ENCODE data around the gene FFAR1.
"Not testable (repeated sequence)": the region's sequence is repeated elsewhere in the genome, so short reads cannot be mapped to it uniquely, and the experiment has no call there.

Gene FFAR1

DNA sequence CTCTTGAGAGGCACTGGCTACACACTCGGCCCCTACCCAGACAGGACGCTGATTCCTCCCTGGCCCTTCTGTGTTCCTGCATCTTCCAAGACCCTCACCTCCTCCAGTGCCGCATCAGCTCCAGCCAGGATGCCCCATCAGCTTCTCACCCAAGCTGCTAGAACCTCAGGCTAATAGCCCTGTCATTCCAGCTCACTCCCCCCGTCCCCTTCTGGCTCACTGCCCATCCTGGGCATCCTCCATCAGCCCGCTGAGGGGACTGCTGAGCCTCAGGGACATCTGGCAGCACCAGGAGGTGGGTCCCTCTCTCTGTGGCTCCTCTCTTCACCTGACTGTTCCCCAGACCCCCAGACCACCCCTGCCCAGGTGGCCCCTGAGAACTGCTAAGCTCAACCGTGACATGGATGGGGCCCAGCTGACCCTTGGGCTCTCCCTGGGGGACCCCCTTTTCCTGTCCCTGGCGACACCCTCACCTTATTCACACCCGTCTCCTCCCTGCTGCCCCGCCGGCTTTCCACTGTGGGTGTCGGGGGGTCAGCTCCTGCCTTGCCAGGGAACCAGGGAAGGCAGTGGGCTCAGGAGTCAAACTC lies 15.4 kb downstream of the FFAR1 start:
- no peak for DNase-seq

DNA sequence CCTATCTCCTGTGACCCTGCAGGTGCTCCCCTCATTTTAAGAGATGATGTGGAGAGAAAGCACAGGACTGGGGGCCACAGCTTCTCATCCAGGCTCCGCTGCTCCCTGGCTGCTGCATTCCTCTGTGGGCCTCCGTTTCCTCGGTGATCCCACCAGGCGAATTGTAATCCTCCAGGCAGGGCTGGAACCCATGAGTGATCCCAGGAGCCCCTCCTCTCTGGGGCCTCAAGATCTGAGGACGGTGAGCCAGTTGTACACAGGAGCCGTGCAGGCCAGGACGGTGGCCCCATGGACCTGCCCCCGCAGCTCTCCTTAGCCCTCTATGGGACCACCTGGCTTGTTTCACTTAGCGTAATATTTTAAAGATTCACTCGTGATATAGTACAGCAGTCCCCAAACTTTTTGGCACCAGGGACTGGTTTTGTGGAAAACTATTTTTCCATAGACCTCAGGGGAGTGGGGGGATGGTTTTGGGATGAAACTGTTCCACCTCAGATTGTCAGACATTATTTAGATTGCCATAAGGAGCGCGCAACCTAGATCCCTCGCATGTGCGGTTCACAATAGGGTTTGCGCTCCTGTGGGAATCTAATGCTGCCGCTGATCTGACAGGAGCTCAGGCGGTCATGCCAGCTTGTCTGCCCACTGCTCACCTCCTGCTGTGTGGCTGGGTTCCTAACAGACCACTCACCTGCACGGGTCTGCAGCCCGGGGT lies 16.2 kb downstream of the FFAR1 start:
- no peak for DNase-seq

DNA sequence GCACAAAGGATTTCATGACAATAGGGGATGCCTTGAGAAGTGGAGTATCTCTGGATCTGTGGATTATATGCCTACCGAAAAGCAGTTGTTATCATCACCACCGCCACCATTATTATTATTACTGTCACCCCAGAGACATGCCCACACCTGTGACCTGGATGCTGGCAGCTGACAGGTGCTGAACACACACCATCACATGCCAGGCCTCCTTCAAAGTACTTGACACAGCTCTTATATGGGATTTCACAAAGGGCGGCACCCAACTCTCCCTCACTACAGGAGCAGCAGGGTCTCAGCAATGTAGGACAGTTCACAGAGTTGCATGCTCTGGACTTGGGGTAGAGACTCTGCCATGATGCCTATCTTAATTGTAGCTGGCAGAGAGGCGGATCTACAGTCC lies 17.6 kb downstream of the FFAR1 start:
- no peak for DNase-seq

DNA sequence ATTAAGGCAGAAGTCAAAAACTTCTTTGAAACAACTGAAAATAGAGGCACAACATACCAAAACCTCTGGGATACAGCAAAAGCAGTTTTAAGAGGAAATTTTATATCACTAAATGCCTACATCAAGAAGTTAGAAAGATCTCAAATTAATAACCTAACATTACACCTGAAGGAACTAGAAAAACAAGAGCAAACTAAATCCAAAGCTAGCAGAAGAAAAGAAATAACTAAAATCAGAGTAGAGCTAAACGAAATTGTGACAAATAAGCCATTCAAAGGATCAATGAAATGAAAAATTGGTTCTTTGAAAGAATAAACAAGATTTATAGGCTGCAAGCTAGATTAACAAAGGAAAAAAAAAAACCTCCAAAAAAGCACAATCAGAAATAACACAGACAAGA lies 20.7 kb downstream of the FFAR1 start:
- DNase-seq, result no peak

DNA sequence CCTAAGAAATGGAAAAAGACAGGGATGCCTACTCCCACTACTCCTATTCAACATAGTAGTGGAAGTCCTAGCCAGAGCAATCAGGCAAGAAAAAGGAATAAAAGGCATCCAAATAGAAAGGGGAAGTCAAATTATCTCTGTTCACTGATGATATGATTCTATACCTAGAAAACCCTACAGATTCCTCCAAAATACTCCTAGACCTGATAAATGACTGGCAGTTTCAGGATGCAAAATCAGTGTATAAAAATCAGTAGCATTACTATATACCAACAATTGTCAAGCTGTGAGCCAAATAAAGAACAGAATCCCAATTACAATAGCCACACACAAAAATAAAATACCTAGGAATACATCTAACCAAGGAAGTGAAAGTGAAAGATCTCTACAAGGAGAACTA lies 21.8 kb downstream of the FFAR1 start:
- DNase-seq, result no peak

DNA sequence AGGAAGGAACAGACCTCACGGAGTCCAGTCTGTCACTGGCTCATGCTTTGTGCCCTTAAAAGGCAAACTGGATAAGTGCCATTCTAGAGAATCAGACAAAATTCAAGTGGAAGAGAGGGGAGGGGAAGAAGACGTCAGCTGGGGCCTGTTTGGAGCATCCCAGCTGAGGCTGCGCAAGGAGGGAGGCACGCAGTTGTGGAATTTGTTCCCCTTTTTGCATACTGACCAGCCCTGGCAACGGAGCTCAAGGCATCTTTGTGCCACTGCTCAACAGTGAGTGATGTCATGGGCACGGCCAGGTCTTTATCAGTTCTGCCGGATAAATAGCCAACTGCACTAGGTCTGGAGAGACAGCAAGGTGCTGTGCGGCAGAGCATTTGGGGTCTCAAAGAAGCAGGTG lies 23.0 kb downstream of the FFAR1 start, which contains the start of gene GPR42:
GPR42 (plus strand) TSS at position 347 of the 400 bp plus-strand sequence. CDS start 292 bp downstream, outside the sequence.
- no peak for DNase-seq

DNA sequence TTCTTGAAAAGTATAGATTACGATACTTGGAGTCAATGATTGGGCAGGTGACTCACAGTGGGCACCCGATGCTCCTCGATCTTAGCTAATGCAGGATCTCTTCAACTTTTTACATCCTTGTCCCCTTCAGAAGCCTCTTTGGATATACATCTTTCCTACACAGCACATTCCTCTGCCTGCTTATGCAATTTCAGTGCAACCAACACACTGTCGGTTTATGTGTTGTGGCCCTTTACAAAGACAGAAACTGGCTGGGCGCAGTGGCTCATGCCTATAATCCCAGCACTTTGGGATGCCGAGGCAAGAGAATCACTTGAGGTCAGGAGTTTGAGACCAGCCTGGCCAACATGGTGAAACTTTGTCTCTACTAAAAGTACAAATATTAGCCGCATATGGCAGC lies 25.8 kb downstream of the FFAR1 start:
- DNase-seq, result no peak

DNA sequence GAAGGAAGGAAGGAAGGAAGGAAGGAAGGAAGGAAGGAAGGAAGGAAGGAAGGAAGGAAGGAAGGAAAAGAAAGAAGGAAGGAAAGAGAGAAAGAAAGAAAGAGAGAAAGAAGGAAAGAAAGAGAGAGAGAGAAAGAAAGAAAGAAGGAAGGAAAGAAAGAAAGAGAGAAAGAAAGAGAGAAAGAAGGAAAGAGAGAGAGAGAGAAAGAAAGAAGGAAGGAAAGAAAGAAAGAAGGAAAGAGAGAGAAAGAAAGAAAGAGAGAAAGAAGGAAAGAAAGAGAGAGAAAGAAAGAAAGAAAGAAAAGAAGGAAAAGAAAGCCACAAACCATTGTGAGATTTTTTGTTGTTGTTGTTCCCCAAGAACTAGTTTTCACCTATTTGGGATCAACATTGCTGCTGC lies 26.3 kb downstream of the FFAR1 start:
- not testable (repeated sequence) for DNase-seq

DNA sequence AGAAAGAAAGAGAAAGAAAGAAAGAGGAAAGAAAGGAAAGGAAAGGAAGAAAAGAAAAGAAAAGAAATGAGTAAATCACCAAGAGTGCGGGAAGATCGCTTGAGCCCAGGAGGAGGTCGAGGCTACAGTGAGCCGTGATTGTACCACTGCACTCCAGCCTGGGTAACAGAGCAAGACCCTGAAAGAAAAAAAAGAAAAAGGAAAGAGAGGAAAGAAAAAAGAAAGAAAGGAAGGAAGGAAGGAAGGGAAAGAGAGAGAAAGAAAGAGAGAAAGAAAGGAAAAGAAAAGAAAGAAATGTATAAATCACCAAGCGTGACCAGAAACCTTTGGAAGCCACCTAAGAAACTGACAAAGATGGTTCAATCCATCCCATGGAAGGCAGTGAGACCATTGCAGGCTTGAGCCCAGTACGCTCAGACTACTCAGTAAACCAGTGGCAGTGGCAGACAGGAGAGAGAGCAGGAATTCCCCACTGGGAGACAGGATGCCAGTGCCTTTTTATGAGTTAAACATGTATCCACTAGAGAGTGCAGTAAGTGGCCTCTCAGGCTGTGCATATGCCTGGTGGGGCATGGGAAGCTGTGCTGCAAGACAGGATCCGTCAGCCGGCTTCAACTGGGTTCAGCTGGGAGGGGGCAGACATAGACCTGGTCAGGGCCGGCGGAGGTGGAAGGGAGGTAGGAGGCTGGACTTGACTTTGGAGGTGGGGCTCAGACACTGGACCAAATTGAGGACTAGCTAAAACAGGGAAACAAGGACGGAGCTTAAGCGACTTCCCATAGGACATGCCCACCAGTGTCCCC lies 28.0 kb downstream of the FFAR1 start:
- DNase-seq, result no peak

DNA sequence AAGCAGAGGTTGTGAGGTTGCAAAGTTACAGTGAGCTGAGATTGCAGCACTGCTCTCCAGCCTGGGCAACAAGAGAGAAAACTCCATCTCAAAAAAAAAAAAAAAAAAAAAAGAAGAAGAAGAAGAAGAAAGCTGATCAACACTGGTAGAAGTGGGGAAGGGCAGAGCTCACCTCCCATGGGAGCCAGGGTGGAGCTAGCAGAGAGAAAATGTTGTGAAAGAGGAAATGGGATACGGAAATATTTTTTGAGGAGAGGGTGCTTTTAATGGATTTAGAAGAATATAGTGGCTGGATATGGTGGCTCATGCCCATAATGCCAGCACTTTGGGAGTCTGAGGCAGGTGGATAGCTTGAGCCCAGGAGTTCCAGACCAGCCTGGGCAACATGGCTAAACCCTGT lies 30.0 kb downstream of the FFAR1 start:
- DNase-seq, result no peak

DNA sequence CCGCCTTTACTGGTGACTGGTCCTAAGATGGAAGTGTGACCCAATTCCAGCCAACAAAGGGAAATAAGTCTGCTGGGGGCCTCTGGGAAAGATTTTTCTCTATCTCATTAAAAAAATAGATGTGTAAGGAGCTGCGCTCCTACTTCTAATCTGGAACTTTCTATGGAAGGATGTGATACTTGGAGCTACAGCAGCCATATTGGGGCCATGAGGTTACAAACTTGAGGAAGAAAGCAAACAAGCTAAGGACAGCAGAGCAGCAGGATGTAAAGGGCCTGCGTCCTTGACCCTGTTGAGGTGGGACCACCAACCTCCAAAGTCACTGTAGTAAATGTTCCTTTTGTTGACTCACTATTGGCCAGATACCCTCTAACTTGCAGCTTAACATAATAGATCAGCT lies 30.7 kb downstream of the FFAR1 start:
- DNase-seq, result no peak

DNA sequence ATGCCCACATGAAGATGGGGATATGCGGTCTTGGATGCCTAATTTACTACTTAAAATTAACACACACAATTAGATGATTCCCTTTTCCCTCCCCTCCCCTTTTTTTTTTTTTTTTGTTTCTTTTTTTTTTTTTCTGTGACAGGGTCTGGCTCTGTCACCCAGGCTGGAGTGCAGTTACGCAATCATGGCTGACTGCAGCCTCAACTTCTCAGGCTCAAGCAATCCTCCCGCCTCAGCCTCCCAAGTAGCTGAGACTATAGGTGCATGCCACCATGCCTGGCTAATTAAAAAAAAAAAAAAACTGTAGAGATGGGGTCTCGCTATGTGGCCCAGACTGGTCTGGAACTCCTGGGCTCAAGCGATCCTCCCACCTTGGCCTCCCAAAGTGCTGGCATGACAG lies 31.8 kb downstream of the FFAR1 start:
- not testable (repeated sequence) for DNase-seq

DNA sequence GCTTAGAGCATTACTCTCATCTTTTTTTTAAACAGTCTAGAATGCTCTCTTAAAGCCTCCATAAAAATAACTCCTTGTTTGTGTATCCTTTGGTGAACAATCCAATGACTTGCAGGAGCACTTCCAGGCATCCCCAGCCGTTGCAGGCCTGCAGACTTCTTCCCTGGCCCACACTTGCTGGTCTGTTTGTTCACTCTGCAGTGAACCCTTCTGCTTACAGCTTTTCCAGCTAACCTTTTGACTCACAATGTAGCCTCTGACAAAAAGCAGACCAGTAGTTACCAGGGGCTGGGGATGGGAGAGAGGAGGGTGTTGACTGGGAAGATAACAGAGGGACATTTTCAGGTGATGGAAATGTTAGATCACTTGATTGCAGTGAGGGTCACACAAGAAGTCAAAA lies 32.3 kb downstream of the FFAR1 start:
- DNase-seq, result no peak

DNA sequence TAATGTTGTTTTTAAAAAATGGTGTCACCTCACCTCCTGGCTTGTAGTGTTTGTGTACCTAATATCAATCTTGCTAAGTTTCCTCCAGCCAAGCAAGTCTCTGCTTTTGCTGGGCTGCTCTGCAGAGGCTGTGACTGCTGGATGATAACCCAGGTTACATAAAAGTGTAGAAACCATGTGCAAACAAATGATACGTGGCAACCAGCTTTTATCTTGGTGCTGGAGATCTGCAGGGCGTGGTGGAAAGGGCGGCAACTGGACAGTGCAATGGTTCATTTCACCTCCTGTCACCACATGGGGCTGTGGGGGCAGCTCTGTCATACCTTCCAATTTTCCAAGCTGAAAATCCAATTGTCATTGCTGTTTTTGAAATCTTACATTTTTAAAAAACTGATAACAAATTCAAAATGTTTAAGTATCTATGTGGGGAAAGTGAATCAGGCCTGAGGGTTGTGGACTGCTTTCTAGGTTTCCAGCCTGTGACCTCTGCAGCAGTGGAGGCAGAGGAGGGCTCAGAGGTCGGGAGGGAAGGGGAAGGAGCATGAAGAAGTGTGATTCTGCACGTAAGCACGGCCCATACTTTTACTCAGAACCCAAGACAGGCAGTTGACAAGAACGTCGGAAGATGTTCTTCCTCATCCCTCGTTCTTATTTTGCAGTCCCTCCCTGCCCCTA lies 32.9 kb downstream of the FFAR1 start:
- DNase-seq, result no peak

DNA sequence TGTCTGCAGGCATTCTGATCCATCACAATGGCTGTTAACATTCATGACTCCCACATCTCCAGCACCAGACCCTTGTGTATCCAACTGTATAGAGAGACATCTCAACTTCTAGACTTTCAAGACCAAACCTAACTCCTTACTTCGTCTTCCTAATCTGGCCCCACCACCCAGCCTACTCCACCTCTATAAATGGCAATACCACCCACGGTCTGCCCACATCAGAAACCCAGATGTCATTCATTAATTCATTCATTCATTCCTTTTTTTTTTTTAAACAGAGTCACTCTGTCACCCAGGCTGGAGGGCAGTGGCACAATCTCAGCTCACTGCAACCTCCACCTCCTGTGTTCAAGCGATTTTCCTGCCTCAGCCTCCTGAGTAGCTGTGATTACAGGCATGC lies 33.6 kb downstream of the FFAR1 start:
- DNase-seq, result no peak

DNA sequence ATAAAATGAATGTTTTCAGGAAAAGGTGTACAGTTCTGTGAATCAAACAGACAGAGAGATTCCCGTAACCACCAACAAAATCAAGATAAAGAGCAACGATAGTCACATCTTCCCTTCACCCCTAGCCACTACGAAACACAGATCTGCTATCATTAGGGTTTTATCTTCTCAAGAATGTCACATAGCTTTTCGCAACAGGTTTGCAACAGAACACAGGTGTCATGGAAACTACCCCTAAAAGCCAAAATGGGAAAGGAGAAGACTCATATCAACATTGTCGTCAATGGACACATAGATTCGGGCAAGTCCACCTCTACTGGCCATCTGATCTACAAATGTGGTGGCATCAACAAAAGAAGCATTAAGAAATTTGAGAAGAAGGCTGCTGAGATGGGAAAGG lies 34.2 kb downstream of the FFAR1 start:
- no peak for DNase-seq

DNA sequence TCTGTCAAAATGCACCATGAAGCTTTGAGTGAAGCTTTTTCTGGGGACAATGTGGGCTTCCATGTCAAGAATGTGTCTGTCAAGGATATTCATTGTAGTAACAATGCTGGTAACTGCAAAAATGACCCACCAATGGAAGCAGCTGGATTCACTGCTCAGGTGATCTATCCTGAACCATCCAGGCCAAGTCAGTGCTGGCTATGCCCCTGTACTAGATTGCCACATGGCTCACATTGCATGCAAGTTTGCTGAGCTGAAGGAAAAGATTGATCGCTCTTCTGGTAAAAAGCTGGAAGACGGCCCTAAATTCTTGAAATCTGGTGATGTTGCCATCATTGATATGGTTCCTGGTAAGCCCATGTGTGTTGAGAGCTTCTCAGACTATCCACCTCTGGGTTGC lies 35.8 kb downstream of the FFAR1 start:
- no peak for DNase-seq

DNA sequence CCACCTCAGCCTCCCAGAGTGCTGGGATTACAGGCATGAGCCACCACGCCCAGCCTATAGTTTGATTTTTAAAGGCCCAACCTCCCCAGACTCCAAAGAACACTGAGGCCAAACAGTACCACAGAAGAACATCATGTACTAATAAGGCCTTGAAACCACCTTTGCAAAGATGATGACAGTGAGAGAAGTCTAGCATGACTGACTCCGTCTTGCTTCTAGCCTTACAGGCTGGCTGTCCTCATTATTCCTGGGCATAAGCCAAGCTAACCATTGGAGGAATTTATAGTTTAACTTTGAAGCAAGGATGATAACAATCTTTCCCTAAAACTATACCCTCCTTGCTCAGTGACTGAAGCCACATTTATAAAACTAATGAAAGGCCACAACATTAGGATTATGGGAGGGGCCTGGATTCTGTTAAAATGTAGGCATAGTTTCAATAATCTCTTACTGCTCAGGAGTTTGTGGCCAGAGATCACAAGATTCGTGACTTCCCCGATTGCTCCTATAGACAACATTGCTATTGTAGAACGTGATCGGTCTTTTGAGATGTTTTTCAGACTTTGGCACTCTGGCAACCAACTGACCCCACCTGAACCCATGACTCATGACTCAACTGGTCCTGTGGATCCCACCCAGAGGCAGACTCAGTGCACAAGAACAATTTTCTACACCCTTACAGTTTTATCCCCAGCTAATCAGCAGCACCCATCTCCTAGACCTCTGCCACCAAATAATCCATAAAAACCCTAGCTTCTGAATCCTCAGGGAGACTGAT lies 40.8 kb downstream of the FFAR1 start:
- no peak for DNase-seq

DNA sequence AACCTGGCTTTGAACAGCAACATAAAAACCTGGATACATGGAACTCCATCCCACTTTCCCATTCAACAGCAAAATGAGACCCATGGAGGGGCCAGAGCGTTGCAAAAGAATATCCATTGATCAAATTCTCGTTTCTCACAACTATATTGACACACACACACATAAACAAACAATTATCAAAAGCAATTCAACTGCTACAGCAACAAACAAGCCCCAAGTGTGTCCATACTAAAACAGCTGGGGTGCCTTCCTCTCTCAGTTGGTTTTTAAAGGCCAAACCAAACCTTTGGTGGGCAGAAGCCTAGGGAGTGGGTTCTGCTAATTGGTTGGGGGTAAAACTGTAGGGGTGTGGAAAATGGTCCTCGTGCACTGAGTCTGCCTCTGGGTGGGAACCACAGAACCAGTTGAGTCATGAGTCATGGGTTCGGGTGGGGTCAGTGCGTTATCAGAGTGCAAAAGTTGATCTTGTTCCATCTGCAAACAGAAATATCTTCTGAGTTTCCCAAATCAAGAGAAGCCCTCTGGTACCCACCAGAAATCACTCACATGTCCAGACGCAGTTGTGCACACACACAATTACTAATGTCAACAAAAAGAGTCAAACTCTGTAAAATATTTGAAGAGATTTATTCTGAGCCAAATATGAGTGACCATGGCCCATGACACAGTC lies 41.6 kb downstream of the FFAR1 start:
- DNase-seq, result no peak

DNA sequence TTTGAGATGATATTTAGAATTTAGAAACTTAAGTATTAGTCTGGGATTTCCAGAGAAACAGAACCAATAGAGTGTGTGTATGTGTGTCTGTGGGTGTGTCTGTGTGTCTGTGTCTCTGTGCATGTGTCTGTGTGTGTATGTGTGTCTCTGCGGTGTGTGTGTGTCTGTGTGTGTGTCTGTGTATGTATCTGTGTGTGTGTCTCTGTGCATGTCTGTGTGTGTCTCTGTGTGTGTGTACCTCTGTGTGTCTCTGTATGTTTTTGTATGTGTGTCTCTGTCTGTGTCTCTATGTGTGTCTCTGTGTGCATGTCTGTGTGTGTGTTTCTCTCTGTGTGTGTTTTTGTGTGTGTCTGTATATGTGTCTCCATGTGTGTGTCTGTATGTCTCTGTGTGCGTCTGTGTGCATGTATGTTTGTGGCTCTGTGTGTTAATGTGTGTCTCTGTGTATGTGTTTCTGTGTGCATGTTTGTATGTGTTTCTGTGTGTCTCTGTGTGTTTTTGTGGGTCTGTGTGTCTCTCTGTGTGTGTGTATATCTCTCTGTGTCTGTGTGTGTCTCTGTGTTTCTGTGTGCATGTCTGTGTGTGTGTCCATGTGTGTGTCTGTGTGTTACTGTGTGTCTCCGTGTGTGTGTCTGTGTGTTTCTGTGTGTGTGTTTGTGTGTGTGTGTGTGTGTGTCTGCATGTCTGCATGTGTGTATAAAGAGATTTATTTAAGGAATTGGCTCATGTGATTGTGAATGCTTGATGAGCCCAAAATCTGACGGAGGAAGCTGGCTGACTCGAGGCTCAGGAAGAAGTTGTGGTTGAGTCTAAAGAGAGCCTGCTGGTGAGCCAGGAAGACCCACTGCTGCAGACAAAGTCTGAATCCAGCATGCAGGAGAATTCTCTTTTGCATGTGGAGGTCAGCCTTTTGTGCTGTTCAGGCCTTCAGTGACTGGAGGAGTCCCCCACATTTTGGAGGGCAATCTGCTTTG lies 45.3 kb downstream of the FFAR1 start:
- no peak for DNase-seq
